HepG2 (cell line): Measurements from ENCODE around the gene THPO. TPM values are rescaled to one million over a fixed set of nuclear protein-coding genes. Genes with fewer than 3 reads are reported as not detected.

Experiments used
- ATAC-seq: fragments of 200-7000 bp; cut with Tn5 transposase; 3 replicates; pipeline ENCODE4 v1.9.1; 2020; ENCODE audit warnings: mild to moderate bottlenecking, moderate library complexity
- BruUV-seq: library from RNA; stranded (reverse); fragments of 400-500 nt; replicated peaks from 2 replicates; lab custom pipeline; 2021; lab: Mats Ljungman, UMichigan
- CTCF ChIA-PET: fragments of 300-600 bp; formaldehyde crosslinking; extraction: SDS; loops from one replicate; lab custom pipeline; 2021; ENCODE audit warnings: low total read pairs, inconsistent platforms, low intra/inter-chr PET ratio; lab: Yijun Ruan, JAX
- POLR2A ChIA-PET: fragments of 350-600 bp; sonication (Branson Sonifier 250); formaldehyde crosslinking; loops from one replicate; lab custom pipeline; 2020; ENCODE audit warnings: antibody characterized with exemption, inconsistent platforms; lab: Yijun Ruan, JAX
- DNase-seq: peaks from one replicate; pipeline ENCODE4 v3.0.0-alpha.2; 2015; ENCODE audit warnings: low spot score
- FAIRE-seq: peaks from 3 replicates; lab custom pipeline; 2011; peaks lifted over from hg19 to GRCh38; lab: Jason Lieb, UNC
- H2AFZ ChIP-seq: one replicate; pipeline ENCODE4 v1.6.1; 2011; ENCODE audit warnings: low read length, inconsistent platforms
- H3K27ac ChIP-seq: fragments of 300-600 bp; 3 replicates; pipeline ENCODE4 v1.8.0; 2011; ENCODE audit warnings: mixed run types, mild to moderate bottlenecking, mixed read lengths, low read length, inconsistent platforms; ENCODE audit not compliant: insufficient read depth; ENCODE audit errors: extremely low read length
- H3K27me3 ChIP-seq, 2 experiments: fragments of 200-600 bp in 1 of 2; 2 replicates in 1 of 2; 3 replicates in 1 of 2; pipeline versions ENCODE4 v1.6.0 to v1.8.0; 2011; ENCODE audit warnings: low read length in 2 of 2, mild to moderate bottlenecking in 2 of 2, moderate library complexity in 2 of 2, inconsistent platforms in 1 of 2; ENCODE audit not compliant: insufficient read depth in 2 of 2, control insufficient read depth in 1 of 2
- H3K36me3 ChIP-seq, 2 experiments: fragments of 200-600 bp in 1 of 2; replicated peaks in 1 of 2; 2 replicates in 1 of 2; 3 replicates in 1 of 2; pipeline versions ENCODE4 v1.5.1 to v1.8.0; 2011; ENCODE audit warnings: low read length in 2 of 2, inconsistent platforms in 1 of 2; ENCODE audit not compliant: insufficient read depth in 2 of 2, control insufficient read depth in 1 of 2
- H3K4me1 ChIP-seq: 2 replicates; pipeline ENCODE4 v1.5.1; 2012; ENCODE audit warnings: low read length, inconsistent platforms; ENCODE audit not compliant: insufficient read depth
- H3K4me2 ChIP-seq: 2 replicates; pipeline ENCODE4 v1.6.0; 2011; ENCODE audit warnings: low read depth, low read length, inconsistent platforms
- H3K4me3 ChIP-seq, 3 experiments: fragments of 200-600 bp in 1 of 3; sonication (generic), shearing (Covaris generic) in 1 of 3; replicated peaks in 1 of 3; 2 replicates each; pipeline ENCODE4 v1.5.1; 2011 to 2016; ENCODE audit warnings: low read length in 3 of 3, inconsistent platforms in 2 of 3, low read depth in 2 of 3, mild to moderate bottlenecking in 2 of 3, control low read depth in 1 of 3, mixed read lengths in 1 of 3; ENCODE audit not compliant: insufficient read depth in 1 of 3
- H3K79me2 ChIP-seq: one replicate; pipeline ENCODE4 v1.6.1; 2011; ENCODE audit warnings: low read length, inconsistent platforms; ENCODE audit not compliant: insufficient read depth
- H3K9ac ChIP-seq: 2 replicates; pipeline ENCODE4 v1.6.0; 2011; ENCODE audit warnings: mild to moderate bottlenecking, low read depth, low read length, inconsistent platforms; ENCODE audit not compliant: insufficient read depth
- H3K9me3 ChIP-seq: 2 replicates; pipeline ENCODE4 v1.5.1; 2012; ENCODE audit warnings: mild to moderate bottlenecking, low read length
- H4K20me1 ChIP-seq: 2 replicates; pipeline ENCODE4 v1.6.0; 2011; ENCODE audit warnings: inconsistent platforms, mild to moderate bottlenecking, low read length, moderate library complexity; ENCODE audit not compliant: insufficient read depth
- CCAR2 ChIP-seq: fragments of 200-400 bp; formaldehyde crosslinking; optimal IDR thresholded peaks from 2 replicates; pipeline ENCODE3; 2018; ENCODE audit warnings: low read depth, mild to moderate bottlenecking, low read length, moderate library complexity
- MEIS1 ChIP-seq: sonication (generic); formaldehyde crosslinking; IDR thresholded peaks from 2 replicates; pipeline ENCODE4 v1.9.0; 2021; ENCODE audit warnings: mild to moderate bottlenecking, missing genetic modification reagents, moderate library complexity, borderline replicate concordance
- RFXAP ChIP-seq: sonication (generic); formaldehyde crosslinking; IDR thresholded peaks from 2 replicates; pipeline ENCODE4 v1.4.0; 2020; ENCODE audit warnings: missing genetic modification reagents, borderline replicate concordance
- ZMYM2 ChIP-seq: sonication (generic); formaldehyde crosslinking; IDR thresholded peaks from 2 replicates; pipeline ENCODE4 v1.8.0; 2022; ENCODE audit warnings: mild to moderate bottlenecking, missing genetic modification reagents
- ZNF253 ChIP-seq: sonication (generic); formaldehyde crosslinking; IDR thresholded peaks from 2 replicates; pipeline ENCODE4 v1.8.0; 2022; ENCODE audit warnings: mild to moderate bottlenecking, missing genetic modification reagents, borderline replicate concordance
- ZNF629 ChIP-seq: sonication (generic); formaldehyde crosslinking; conservative IDR thresholded peaks from 2 replicates; pipeline ENCODE4 v1.5.0; 2020; ENCODE audit warnings: missing genetic modification reagents
- ZNF768 ChIP-seq: sonication (generic); formaldehyde crosslinking; IDR thresholded peaks from 2 replicates; pipeline ENCODE4 v1.4.0; 2020; ENCODE audit warnings: missing genetic modification reagents
- WGBS: methylation state at CpG from one replicate; pipeline ENCODE4 v1.1.6; 2017; ENCODE audit warnings: low lambda C conversion rate; 5-methylcytosine and 5-hydroxymethylcytosine counted together
- in situ Hi-C: cut with HindIII; loops from 2 replicates; pipeline ENCODE4 v1.10.0; 2017; ENCODE audit warnings: low pct_unique_long_range_greater_than_20kb; ENCODE audit not compliant: extremely low pct_ligation_motif_present
- intact Hi-C: fragments of 100-400 bp; cut with micrococcal nuclease; formaldehyde crosslinking; loops from one replicate; pipeline ENCODE4 v1.10.0; 2022; ENCODE audit not compliant: unreplicated experiment
- polyA plus RNA-seq, 8 experiments: library from polyadenylated mRNA; depleted of rRNA in 3 of 8; stranded (reverse) in 7 of 8; unstranded in 1 of 8; fragments of >200 nt; fragmentation: Illumina TruSeq in 4 of 8; extraction: Trizol in 4 of 8; gene quantifications; 2 replicates each; pipeline versions ENCODE4 v1.2.1 to v1.2.3, GENCODE V29; 2011 to 2016; ENCODE audit warnings: low read depth in 4 of 8, missing spikeins in 1 of 8, mixed read lengths in 1 of 8; ENCODE audit not compliant: insufficient read depth in 1 of 8
- total RNA-seq, 5 experiments: library from RNA; depleted of rRNA; stranded (reverse); fragments of >200 nt; fragmentation: Illumina TruSeq; extraction: Trizol; gene quantifications; 2 replicates each; pipeline ENCODE4 v1.2.3, GENCODE V29; 2016; ENCODE audit warnings: low read depth in 1 of 5

Gene THPO
- total and polyA plus RNA-seq, 2 of the 13 experiments (the other 11 are each of a cell fraction or from before 2014, with no cell fraction given), result 2.8 to 4.8 TPM

DNA sequence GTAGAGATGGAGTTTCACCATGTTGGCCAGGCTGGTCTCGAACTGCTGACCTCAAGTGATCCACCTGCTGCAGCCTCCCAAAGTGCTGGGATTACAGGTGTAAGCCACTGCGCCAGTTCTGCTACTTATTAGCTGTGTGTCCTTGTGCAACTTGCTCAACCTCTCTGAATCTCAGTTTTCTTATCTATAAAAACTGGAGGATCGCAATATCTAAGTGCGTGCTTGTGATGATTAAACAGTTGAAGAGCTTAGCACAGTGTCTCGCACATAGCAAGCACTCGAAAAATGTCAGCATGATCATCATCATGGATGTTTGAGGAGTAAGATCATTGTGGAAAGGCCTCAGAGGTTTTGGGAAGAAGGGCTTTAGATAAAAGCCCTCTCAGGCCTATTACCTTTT, 27.4 kb downstream of the THPO start:
- ChIA-PET POLR2A (interaction anchor here (2.8 kb wide), 1 partner anchor 11 kb away, joined by 11 read pairs; the partner anchor contains the start of genes CLCN2 and POLR2H), CTCF (no interaction called here)
- FAIRE-seq (no peak), ATAC-seq (no peak), DNase-seq (no peak)
- in situ Hi-C loops, result loop anchor here (5.0 kb wide), 1 partner anchor 192 kb away; no protein-coding TSS in a partner anchor
- H4K20me1 ChIP-seq, result no peaks in the 10 kb centered on the region
- 93% methylated on average over 6 of the region's 6 CpGs for WGBS
- H3K27me3 ChIP-seq, result no peaks in the 10 kb centered on the region
- H3K4me1 ChIP-seq, result peaks cover 27% of the 10 kb centered on the region
- no TSS peak for BruUV-seq
- H3K4me3 ChIP-seq, result no peak overlapping the region
- H3K27ac ChIP-seq, result no peak overlapping the region
- H3K4me2 ChIP-seq, result no peak overlapping the region
- TF ChIP-seq MEIS1 (CRISPR knock-in tag) (no peak), ZNF768 (peak; percentile 89)
- intact Hi-C loops, result no loop called here
- H3K79me2 ChIP-seq, result no peaks in the 10 kb centered on the region
- no peaks in the 10 kb centered on the region for H3K9me3 ChIP-seq
- no peak overlapping the region for H2AFZ ChIP-seq
- peaks cover 12 to 35% of the 10 kb centered on the region in 2 experiments; a peak in 4 of 5 replicates for H3K36me3 ChIP-seq
- no peak overlapping the region for H3K9ac ChIP-seq

DNA sequence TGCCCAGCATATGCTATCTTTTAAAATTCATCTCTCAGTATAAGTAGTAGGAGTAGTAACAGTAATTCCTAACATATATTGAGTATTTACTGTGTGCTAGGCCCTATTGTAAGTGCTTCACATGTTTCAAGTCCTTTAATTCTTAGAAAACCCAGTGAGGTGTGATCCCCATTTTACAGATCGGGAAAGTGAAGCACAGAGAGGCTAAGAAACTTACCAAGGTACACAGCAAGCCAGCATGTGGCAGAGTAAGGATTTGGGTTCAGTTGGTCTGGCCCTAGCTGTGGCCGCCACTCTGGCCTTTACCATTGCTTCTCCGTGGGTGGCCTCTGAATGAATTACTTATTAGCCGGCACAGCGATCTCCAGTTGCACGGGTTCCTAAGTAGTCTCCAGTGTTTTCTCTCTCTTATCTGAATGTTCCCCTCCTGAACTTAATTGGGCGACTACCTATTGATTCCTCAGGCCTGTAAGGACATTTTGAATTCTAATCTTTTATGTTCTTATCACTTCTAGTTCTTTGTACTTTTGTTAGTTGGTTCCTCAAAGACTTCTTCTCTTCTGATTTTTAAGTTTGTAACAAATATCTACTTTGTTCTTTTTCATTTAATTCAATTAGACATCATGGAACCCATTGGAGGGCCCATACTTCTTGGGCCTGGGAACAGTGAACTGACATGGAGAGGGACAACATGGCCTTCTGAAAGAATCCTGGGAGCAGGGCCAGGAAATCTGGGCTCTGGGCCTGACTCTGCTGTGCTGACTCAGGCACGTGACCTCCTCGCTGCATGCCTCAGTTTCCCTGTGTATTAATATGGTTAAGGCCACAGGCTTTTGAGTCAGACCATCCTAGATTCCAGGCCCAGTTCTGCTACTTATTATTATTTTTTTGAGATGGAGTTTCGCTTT, 28.2 kb downstream of the THPO start:
- WGBS, result 90% methylated on average over 10 of the region's 10 CpGs
- no peak for FAIRE-seq
- Histone ChIP-seq H3K36me3 (peaks cover 7 to 28% of the 10 kb centered on the region in 2 experiments; a peak in 4 of 5 replicates), H3K4me3 (no peak overlapping the region), H2AFZ (no peak overlapping the region), H3K79me2 (no peaks in the 10 kb centered on the region), H3K9ac (no peak overlapping the region), H3K27ac (no peak overlapping the region), H3K27me3 (no peaks in the 10 kb centered on the region), H3K4me2 (no peak overlapping the region), H4K20me1 (no peaks in the 10 kb centered on the region), H3K4me1 (peaks cover 33% of the 10 kb centered on the region), H3K9me3 (no peaks in the 10 kb centered on the region)
- TF ChIP-seq ZNF629 (peak; percentile 31; the same call in 1 of the 2 replicates), CCAR2 (no peak), ZNF253 (no peak), RFXAP (no peak), ZMYM2 (no peak)
- BruUV-seq, result no TSS peak
- ChIA-PET POLR2A (interaction anchor here (2.8 kb wide), 1 partner anchor 12 kb away, joined by 11 read pairs; the partner anchor contains the start of genes CLCN2 and POLR2H), CTCF (no interaction called here)
- no peak for DNase-seq
- no peak for ATAC-seq
- in situ Hi-C loops, result loop anchor here (5.0 kb wide), 1 partner anchor 192 kb away; no protein-coding TSS in a partner anchor
- intact Hi-C loops, result no loop called here
